Motor neuron (in vitro differentiated cells): ENCODE data around the gene CAMTA1. TPM values are rescaled to one million over a fixed set of nuclear protein-coding genes. Genes with fewer than 3 reads are reported as not detected.
"Not testable (repeated sequence)": the region's sequence is repeated elsewhere in the genome, so short reads cannot be mapped to it uniquely, and the experiment has no call there.

Experiments used
- ATAC-seq, 8 experiments: fragments of 200-7000 bp; cut with Tn5 transposase; replicated peaks in 6 of 8; 2 replicates each; pipeline ENCODE4 v1.8.0; 2021; ENCODE audit warnings: mild to moderate bottlenecking in 8 of 8, moderate library complexity in 8 of 8
- H3K27ac ChIP-seq, 2 donors: fragments of 250-450 bp; sonication (Bioruptor Pico); 2 replicates each; pipeline ENCODE4 v1.9.0; 2021; ENCODE audit warnings: antibody characterized with exemption in 2 of 2, mild to moderate bottlenecking in 2 of 2, moderate library complexity in 1 of 2
- H3K4me1 ChIP-seq, 2 donors: fragments of 250-450 bp; sonication (Bioruptor Pico); replicated peaks in 1 of 2; 2 replicates each; pipeline ENCODE4 v1.6.1; 2021; ENCODE audit warnings: antibody characterized with exemption in 2 of 2, mild to moderate bottlenecking in 2 of 2, moderate library complexity in 1 of 2
- H3K4me3 ChIP-seq, 5 donors: fragments of 250-450 bp; sonication (Bioruptor Pico); 2 replicates each; pipeline ENCODE4 v1.9.0; 2021; ENCODE audit warnings: antibody characterized with exemption in 5 of 5, mild to moderate bottlenecking in 5 of 5, moderate library complexity in 4 of 5
- WGBS, 10 experiments: fragments of 450-650 bp; shearing (Covaris generic); methylation state at CpG; one replicate each; pipeline ENCODE4 v1.0.0; 2022; 5-methylcytosine and 5-hydroxymethylcytosine counted together
- in situ Hi-C, 9 experiments: fragments of 400-800 bp; cut with MboI; loops; one replicate each; pipeline ENCODE4 v1.15.0; 2021; ENCODE audit warnings: low sequenced_read_pairs in 9 of 9, low pct_unique_long_range_greater_than_20kb in 2 of 9; ENCODE audit not compliant: unreplicated experiment in 9 of 9
- total RNA-seq, 8 experiments: library from RNA; unstranded; fragments of 300-600 nt; gene quantifications; 2 replicates each; pipeline versions ENCODE4 v1.2.3 to v1.2.4, GENCODE V29; 2022

CAMTA1 gene
- total RNA-seq, 8 experiments from 2014 or later = 38.5 to 145 (median 77.6) TPM

GRCh38 chr1:7330726-7331125 is 545.5 kb downstream of the CAMTA1 start:
- ATAC-seq, H3K4me3 ChIP-seq, H3K27ac ChIP-seq, in situ Hi-C loops: not testable (repeated sequence)
- WGBS, 10 experiments = 77 to 100% (median 88%) methylated on average over 1 to 7 of the region's 7 CpGs; no CpG with 5 or more reads in 2 of the 10 experiments
- peaks cover 21 to 33% of the 10 kb centered on the region in 2 donors for H3K4me1 ChIP-seq

GRCh38 chr1:7331926-7332535 is 546.8 kb downstream of the CAMTA1 start:
- Histone ChIP-seq H3K4me3 (no peak overlapping the region), H3K27ac (no peak overlapping the region), H3K4me1 (peaks cover 30 to 42% of the 10 kb centered on the region in 2 donors)
- in situ Hi-C loops = no loop called here
- ATAC-seq = no peak
- whole genome bisulfite sequencing, 10 experiments = 23 to 84% (median 75%) methylated on average over 1 to 9 of the region's 9 CpGs

- 86 to 100% (median 93%) methylated on average over 1 to 6 of the region's 11 CpGs; no CpG with 5 or more reads in 4 of the 10 experiments for WGBS, 10 experiments
- Histone ChIP-seq H3K4me3 (no peak overlapping the region), H3K27ac (no peak overlapping the region), H3K4me1 (peaks cover 32 to 43% of the 10 kb centered on the region in 2 donors)
- in situ Hi-C loops = no loop called here
- ATAC-seq = no peak
These were observed 547.8 kb downstream of the CAMTA1 start for GRCh38 chr1:7333094-7333493.

GRCh38 chr1:7333620-7334019 is 548.4 kb downstream of the CAMTA1 start:
- WGBS, 10 experiments = 38 to 75% (median 64%) methylated on average over 3 to 8 of the region's 8 CpGs; no CpG with 5 or more reads in 1 of the 10 experiments
- in situ Hi-C loops = no loop called here
- peaks cover 32 to 43% of the 10 kb centered on the region in 2 donors for H3K4me1 ChIP-seq
- H3K27ac ChIP-seq = no peak overlapping the region
- no peak overlapping the region for H3K4me3 ChIP-seq
- peak in 3 of 8 experiments; percentile 22 to 76 (median 23) for ATAC-seq

- ATAC-seq = peak in 7 of 8 experiments; percentile 75 to 90 (median 85)
- in situ Hi-C loops = no loop called here
- WGBS, 10 experiments = 0 to 43% (median 21%) methylated on average over 1 to 7 of the region's 10 CpGs; no CpG with 5 or more reads in 1 of the 10 experiments
- no peak overlapping the region for H3K4me3 ChIP-seq
- peak overlapping the region in 1 of 2 donors; percentile 13 for H3K27ac ChIP-seq
- peaks cover 32 to 43% of the 10 kb centered on the region in 2 donors for H3K4me1 ChIP-seq
These were observed 549.3 kb downstream of the CAMTA1 start for GRCh38 chr1:7334475-7335035.

- in situ Hi-C loops = no loop called here
- 50 to 97% (median 76%) methylated on average over 1 to 11 of the region's 13 CpGs for WGBS, 10 experiments
- Histone ChIP-seq H3K27ac (no peak overlapping the region), H3K4me3 (no peak overlapping the region), H3K4me1 (peaks cover 32 to 43% of the 10 kb centered on the region in 2 donors)
- ATAC-seq = no peak
These were observed 550.1 kb downstream of the CAMTA1 start for GRCh38 chr1:7335224-7335879.

- WGBS, 10 experiments = 62 to 100% (median 90%) methylated on average over 1 to 7 of the region's 7 CpGs; no CpG with 5 or more reads in 1 of the 10 experiments
- ATAC-seq = no peak
- H3K27ac ChIP-seq = no peak overlapping the region
- H3K4me1 ChIP-seq = peaks cover 29 to 31% of the 10 kb centered on the region in 2 donors
- no peak overlapping the region for H3K4me3 ChIP-seq
- in situ Hi-C loops = no loop called here
These were observed 553.2 kb downstream of the CAMTA1 start for GRCh38 chr1:7338439-7338838.

GRCh38 chr1:7339014-7339413 is 553.8 kb downstream of the CAMTA1 start:
- in situ Hi-C loops = no loop called here
- no peak overlapping the region for H3K27ac ChIP-seq
- H3K4me3 ChIP-seq = no peak overlapping the region
- H3K4me1 ChIP-seq = peaks cover 23 to 25% of the 10 kb centered on the region in 2 donors
- WGBS, 10 experiments = 83 to 100% (median 93%) methylated on average over 1 to 5 of the region's 5 CpGs; no CpG with 5 or more reads in 2 of the 10 experiments
- ATAC-seq = no peak

GRCh38 chr1:7339953-7340352 is 554.7 kb downstream of the CAMTA1 start:
- no peak overlapping the region for H3K4me3 ChIP-seq
- in situ Hi-C loops = no loop called here
- 0 to 100% (median 63%) methylated on average over 1 to 2 of the region's 2 CpGs; no CpG with 5 or more reads in 3 of the 10 experiments for WGBS, 10 experiments
- no peak overlapping the region for H3K27ac ChIP-seq
- ATAC-seq = no peak
- H3K4me1 ChIP-seq = peaks cover 15 to 17% of the 10 kb centered on the region in 2 donors

GRCh38 chr1:7341145-7341905 is 556.1 kb downstream of the CAMTA1 start:
- H3K4me1 ChIP-seq = peaks cover 5 to 7% of the 10 kb centered on the region in 2 donors
- in situ Hi-C loops = no loop called here
- 0 to 85% (median 68%) methylated on average over 1 to 11 of the region's 11 CpGs; no CpG with 5 or more reads in 3 of the 10 experiments for WGBS, 10 experiments
- ATAC-seq = peak in 4 of 8 experiments; percentile 30 to 61 (median 39)
- H3K4me3 ChIP-seq = no peak overlapping the region
- H3K27ac ChIP-seq = no peak overlapping the region

GRCh38 chr1:7343882-7344281 is 558.6 kb downstream of the CAMTA1 start:
- peak in 4 of 8 experiments; percentile 27 to 49 (median 42) for ATAC-seq
- Histone ChIP-seq H3K4me1 (no peaks in the 10 kb centered on the region), H3K27ac (no peak overlapping the region), H3K4me3 (no peak overlapping the region)
- 49 to 100% (median 80%) methylated on average over 1 to 6 of the region's 6 CpGs; no CpG with 5 or more reads in 3 of the 10 experiments for WGBS, 10 experiments
- in situ Hi-C loops = no loop called here

GRCh38 chr1:7344299-7344698 is 559.0 kb downstream of the CAMTA1 start:
- no peak overlapping the region for H3K4me3 ChIP-seq
- ATAC-seq = peak in 5 of 8 experiments; percentile 19 to 86 (median 43)
- in situ Hi-C loops = no loop called here
- 0 to 67% (median 58%) methylated on average over 1 to 2 of the region's 2 CpGs; no CpG with 5 or more reads in 4 of the 10 experiments for WGBS, 10 experiments
- H3K27ac ChIP-seq = no peak overlapping the region
- no peaks in the 10 kb centered on the region for H3K4me1 ChIP-seq
